Hepatocyte (in vitro differentiated cells): ENCODE results near the gene GAGE12H. TPM values are rescaled to one million over a fixed set of nuclear protein-coding genes. Genes with fewer than 3 reads are reported as not detected.

ENCODE experiments used
- DNase-seq: peaks from one replicate; pipeline ENCODE4 v3.0.0-alpha.2; 2016; ENCODE audit warnings: low spot score
- H2AFZ ChIP-seq: fragments of 200-600 bp; sonication (generic); 2 replicates; pipeline ENCODE4 v1.6.0; 2016; ENCODE audit warnings: antibody characterized with exemption, mild to moderate bottlenecking
- H3K27ac ChIP-seq: fragments of 200-600 bp; sonication (generic); 2 replicates; pipeline ENCODE4 v1.5.1; 2016; ENCODE audit warnings: mild to moderate bottlenecking
- H3K27me3 ChIP-seq: fragments of 200-600 bp; sonication (generic); 2 replicates; pipeline ENCODE4 v1.6.1; 2016
- H3K36me3 ChIP-seq: fragments of 200-600 bp; sonication (generic); replicated peaks from 2 replicates; pipeline ENCODE4 v1.5.1; 2016; ENCODE audit warnings: low read depth; ENCODE audit not compliant: insufficient read depth
- H3K4me1 ChIP-seq: fragments of 200-600 bp; sonication (generic); 2 replicates; pipeline ENCODE4 v1.5.1; 2016; ENCODE audit warnings: mild to moderate bottlenecking, moderate library complexity; ENCODE audit not compliant: insufficient read depth
- H3K4me2 ChIP-seq: fragments of 200-600 bp; sonication (generic); 2 replicates; pipeline ENCODE4 v1.6.0; 2016
- H3K4me3 ChIP-seq: fragments of 200-600 bp; sonication (generic); 2 replicates; pipeline ENCODE4 v1.5.1; 2016; ENCODE audit warnings: mild to moderate bottlenecking
- H3K79me2 ChIP-seq: fragments of 200-600 bp; sonication (generic); 2 replicates; pipeline ENCODE4 v1.6.0; 2017; ENCODE audit warnings: mild to moderate bottlenecking
- H3K9me2 ChIP-seq: fragments of 200-600 bp; sonication (generic); replicated peaks from 2 replicates; pipeline ENCODE4 v1.6.0; 2017; ENCODE audit warnings: mild to moderate bottlenecking; ENCODE audit not compliant: insufficient read depth
- H3K9me3 ChIP-seq: fragments of 200-600 bp; sonication (generic); 2 replicates; pipeline ENCODE4 v1.5.1; 2016; ENCODE audit warnings: low read depth, mild to moderate bottlenecking
- H4K20me1 ChIP-seq: fragments of 200-600 bp; sonication (generic); 2 replicates; pipeline ENCODE4 v1.6.0; 2016; ENCODE audit warnings: mild to moderate bottlenecking; ENCODE audit not compliant: insufficient read depth, poor library complexity, severe bottlenecking
- CTCF ChIP-seq: fragments of 200-600 bp; sonication (generic); IDR thresholded peaks from 2 replicates; pipeline ENCODE4 v1.5.1; 2016; ENCODE audit warnings: antibody characterized with exemption, mild to moderate bottlenecking; ENCODE audit not compliant: poor library complexity
- EZH2 ChIP-seq: fragments of 200-600 bp; sonication (generic); IDR thresholded peaks from 2 replicates; pipeline ENCODE4 v1.6.1; 2016; ENCODE audit warnings: antibody characterized with exemption, mild to moderate bottlenecking, borderline replicate concordance
- EZH2phosphoT487 ChIP-seq: fragments of 200-600 bp; sonication (generic); IDR thresholded peaks from one replicate; pipeline ENCODE4 v1.6.1; 2018; ENCODE audit warnings: antibody characterized with exemption, mild to moderate bottlenecking, low read depth, moderate library complexity; ENCODE audit not compliant: unreplicated experiment, severe bottlenecking
- WGBS: methylation state at CpG from one replicate; pipeline ENCODE4 v1.1.6; 2016; ENCODE audit warnings: low lambda C conversion rate; ENCODE audit errors: missing lambda C conversion rate; 5-methylcytosine and 5-hydroxymethylcytosine counted together
- polyA plus RNA-seq: library from polyadenylated mRNA; unstranded; fragments of >200 nt; fragmentation: Nextera tagmentation; extraction: Ambion mirVana; gene quantifications from 2 replicates; pipeline ENCODE4 v1.2.1, GENCODE V29; 2016
- small RNA-seq: library from RNA; depleted of rRNA; stranded (forward); fragments of <200 nt; gene quantifications from one replicate; pipeline ENCODE3, GENCODE V24; 2014
- total RNA-seq: library from RNA; depleted of rRNA; stranded (reverse); fragments of >200 nt; gene quantifications from 2 replicates; pipeline ENCODE4 v1.2.3, GENCODE V29; 2014

GAGE12H gene
- total and polyA plus RNA-seq, 2 experiments from 2014 or later: not detected

GRCh38 chrX:49627086-49627777 is 47.5 kb downstream of the GAGE12H start:
- H3K27ac ChIP-seq: no peak overlapping the region
- H3K4me3 ChIP-seq: no peak overlapping the region
- H3K27me3 ChIP-seq: no peaks in the 10 kb centered on the region
- H4K20me1 ChIP-seq: no peaks in the 10 kb centered on the region
- H3K4me2 ChIP-seq: no peak overlapping the region
- TF ChIP-seq EZH2phosphoT487: no peak
- no peak for TF ChIP-seq CTCF
- no peak for TF ChIP-seq EZH2
- no peaks in the 10 kb centered on the region for H3K36me3 ChIP-seq
- H3K9me2 ChIP-seq: no peaks in the 10 kb centered on the region
- H3K4me1 ChIP-seq: no peaks in the 10 kb centered on the region
- H3K9me3 ChIP-seq: no peaks in the 10 kb centered on the region
- no peak overlapping the region for H2AFZ ChIP-seq
- no peaks in the 10 kb centered on the region for H3K79me2 ChIP-seq
- no peak for DNase-seq
- WGBS: 93% methylated on average over 32 of the region's 33 CpGs

Small RNA genes lying within 50 kb of the gene (small RNA-seq; reads per million reads assigned to genes)
- not detected for gene GAGE12B

Other genes starting within 250 kb of the GAGE12H start
- gene GAGE13, start 248.4 kb upstream of the GAGE12H start, total RNA-seq: not detected in 2 replicates
- gene GAGE13, start 248.4 kb upstream of the GAGE12H start, polyA plus RNA-seq: not detected in 2 replicates
- not detected in 2 replicates for gene GAGE12C, start 47.8 kb upstream of the GAGE12H start, total RNA-seq
- not detected in 2 replicates for gene GAGE12C, start 47.8 kb upstream of the GAGE12H start, polyA plus RNA-seq
- not detected in 2 replicates for gene GAGE12D, start 38.2 kb upstream of the GAGE12H start, total RNA-seq
- not detected in 2 replicates for gene GAGE12D, start 38.2 kb upstream of the GAGE12H start, polyA plus RNA-seq
- gene GAGE12E, start 28.7 kb upstream of the GAGE12H start, total RNA-seq: not detected in 2 replicates
- not detected in 2 replicates for gene GAGE12E, start 28.7 kb upstream of the GAGE12H start, polyA plus RNA-seq
- gene GAGE12F, start 19.1 kb upstream of the GAGE12H start, total RNA-seq: not detected in 2 replicates
- gene GAGE12F, start 19.1 kb upstream of the GAGE12H start, polyA plus RNA-seq: not detected in 2 replicates
- gene GAGE12G, start 9.5 kb upstream of the GAGE12H start, total RNA-seq: not detected in 2 replicates
- not detected in 2 replicates for gene GAGE12G, start 9.5 kb upstream of the GAGE12H start, polyA plus RNA-seq
- gene GAGE2A, start 9.5 kb downstream of the GAGE12H start, total RNA-seq: not detected in 2 replicates
- not detected in 2 replicates for gene GAGE2A, start 9.5 kb downstream of the GAGE12H start, polyA plus RNA-seq
- not detected in 2 replicates for gene GAGE1, start 19.1 kb downstream of the GAGE12H start, total RNA-seq
- not detected in 2 replicates for gene GAGE1, start 19.1 kb downstream of the GAGE12H start, polyA plus RNA-seq
- not detected in 2 replicates for gene PAGE1, start 116.0 kb downstream of the GAGE12H start, total RNA-seq
- not detected in 2 replicates for gene PAGE1, start 116.0 kb downstream of the GAGE12H start, polyA plus RNA-seq
- gene PAGE4, start 249.4 kb downstream of the GAGE12H start, total RNA-seq: 1.0 TPM in 1 of 2 replicates, not detected in the other
- gene PAGE4, start 249.4 kb downstream of the GAGE12H start, polyA plus RNA-seq: 0.63 and 1.8 TPM in 2 replicates